Urinary bladder (tissue), 4 donors: ENCODE data around the gene ALPL. TPM values are rescaled to one million over a fixed set of nuclear protein-coding genes. Genes with fewer than 3 reads are reported as not detected.

ENCODE experiments used
- DNase-seq: peaks from one replicate; pipeline ENCODE4 v3.0.0-alpha.2; 2015; ENCODE audit errors: extremely low spot score
- H3K27ac ChIP-seq: one replicate; pipeline ENCODE4 v1.5.1; 2013; ENCODE audit warnings: low read depth, mild to moderate bottlenecking, moderate library complexity
- H3K36me3 ChIP-seq: one replicate; pipeline ENCODE4 v1.6.1; 2013; ENCODE audit warnings: mild to moderate bottlenecking, moderate library complexity; ENCODE audit not compliant: insufficient read depth
- H3K4me1 ChIP-seq: one replicate; pipeline ENCODE4 v1.6.1; 2013; ENCODE audit warnings: mild to moderate bottlenecking, moderate library complexity; ENCODE audit not compliant: insufficient read depth
- H3K4me3 ChIP-seq: one replicate; pipeline ENCODE4 v1.5.1; 2013; ENCODE audit warnings: low read depth, low read length
- WGBS: extraction: QIAGEN DNeasy Blood & Tissue Kit; methylation state at CpG from one replicate; pipeline ENCODE4 v1.1.7; 2013; 5-methylcytosine and 5-hydroxymethylcytosine counted together
- polyA plus RNA-seq: library from polyadenylated mRNA; stranded (reverse); fragments of 200-250 nt; gene quantifications from one replicate; pipeline ENCODE4 v1.2.3, GENCODE V29; 2013
- total RNA-seq: library from RNA; depleted of rRNA; stranded (reverse); fragments of >200 nt; gene quantifications from one replicate; pipeline ENCODE4 v1.2.3, GENCODE V29; 2014
- donor health status: healthy with polysubstance abuse.
- donor health status: healthy.

Gene ALPL
- total and polyA plus RNA-seq, 2 donors = 1.5 to 6.9 TPM

- Histone ChIP-seq H3K36me3 (no peaks in the 10 kb centered on the region), H3K4me3 (no peak overlapping the region), H3K27ac (no peak overlapping the region), H3K4me1 (no peaks in the 10 kb centered on the region)
- WGBS = 74% methylated on average over 8 of the region's 8 CpGs
- DNase-seq = no peak
Measured at GRCh38 chr1:21616372-21616771, 107.1 kb downstream of the ALPL start.

GRCh38 chr1:21617126-21617738 is 108.0 kb downstream of the ALPL start:
- 94% methylated on average over 16 of the region's 16 CpGs for WGBS

GRCh38 chr1:21618059-21618458 is 108.8 kb downstream of the ALPL start:
- WGBS = 88% methylated on average over 7 of the region's 7 CpGs
- H3K4me3 ChIP-seq = no peak overlapping the region
- DNase-seq = no peak
- no peak overlapping the region for H3K27ac ChIP-seq
- H3K36me3 ChIP-seq = no peaks in the 10 kb centered on the region
- H3K4me1 ChIP-seq = no peaks in the 10 kb centered on the region

More at GRCh38 chr1:21617126-21617738, 108.0 kb downstream of the ALPL start:
- no peak overlapping the region for H3K4me3 ChIP-seq
- H3K27ac ChIP-seq = no peak overlapping the region
- H3K4me1 ChIP-seq = no peaks in the 10 kb centered on the region
- DNase-seq = no peak
- H3K36me3 ChIP-seq = no peaks in the 10 kb centered on the region

- H3K4me1 ChIP-seq = no peaks in the 10 kb centered on the region
- no peak for DNase-seq
- no peaks in the 10 kb centered on the region for H3K36me3 ChIP-seq
- no peak overlapping the region for H3K27ac ChIP-seq
- no peak overlapping the region for H3K4me3 ChIP-seq
- 35% methylated on average over 22 of the region's 22 CpGs for WGBS
Measured at GRCh38 chr1:21618561-21619374, 109.5 kb downstream of the ALPL start.

- no peaks in the 10 kb centered on the region for H3K36me3 ChIP-seq
- DNase-seq = no peak
- H3K4me1 ChIP-seq = no peaks in the 10 kb centered on the region
- 59% methylated on average over 7 of the region's 7 CpGs for WGBS
- H3K4me3 ChIP-seq = no peak overlapping the region
- no peak overlapping the region for H3K27ac ChIP-seq
Measured at GRCh38 chr1:21619375-21619947, 110.2 kb downstream of the ALPL start.

GRCh38 chr1:21620011-21620410 is 110.8 kb downstream of the ALPL start:
- WGBS = 75% methylated on average over 12 of the region's 12 CpGs
- no peak for DNase-seq
- H3K4me3 ChIP-seq = no peak overlapping the region
- no peaks in the 10 kb centered on the region for H3K36me3 ChIP-seq
- H3K27ac ChIP-seq = no peak overlapping the region
- no peaks in the 10 kb centered on the region for H3K4me1 ChIP-seq

GRCh38 chr1:21620496-21620895 is 111.3 kb downstream of the ALPL start:
- no peak overlapping the region for H3K27ac ChIP-seq
- DNase-seq = no peak

GRCh38 chr1:21621051-21621450 is 111.8 kb downstream of the ALPL start:
- no peak for DNase-seq
- Histone ChIP-seq H3K27ac (no peak overlapping the region), H3K4me1 (no peaks in the 10 kb centered on the region), H3K36me3 (no peaks in the 10 kb centered on the region), H3K4me3 (no peak overlapping the region)
- 87% methylated on average over 7 of the region's 7 CpGs for WGBS

More at GRCh38 chr1:21620496-21620895, 111.3 kb downstream of the ALPL start:
- WGBS = 28% methylated on average over 16 of the region's 16 CpGs
- Histone ChIP-seq H3K4me3 (no peak overlapping the region), H3K36me3 (no peaks in the 10 kb centered on the region), H3K4me1 (no peaks in the 10 kb centered on the region)

- Histone ChIP-seq H3K36me3 (no peaks in the 10 kb centered on the region), H3K4me3 (peak overlapping the region; percentile 43), H3K4me1 (no peaks in the 10 kb centered on the region), H3K27ac (no peak overlapping the region)
- WGBS = 28% methylated on average over 39 of the region's 39 CpGs
- DNase-seq = no peak
Measured at GRCh38 chr1:21621761-21622436, 112.7 kb downstream of the ALPL start.

GRCh38 chr1:21622466-21623315 is 113.5 kb downstream of the ALPL start:
- WGBS = 9% methylated on average over 62 of the region's 62 CpGs
- H3K4me1 ChIP-seq = no peaks in the 10 kb centered on the region
- peak overlapping the region; percentile 43 for H3K4me3 ChIP-seq
- no peak overlapping the region for H3K27ac ChIP-seq
- no peaks in the 10 kb centered on the region for H3K36me3 ChIP-seq
- DNase-seq = no peak

GRCh38 chr1:21623410-21623961 is 114.3 kb downstream of the ALPL start:
- Histone ChIP-seq H3K27ac (no peak overlapping the region), H3K4me1 (no peaks in the 10 kb centered on the region), H3K36me3 (no peaks in the 10 kb centered on the region), H3K4me3 (no peak overlapping the region)
- WGBS = 78% methylated on average over 10 of the region's 10 CpGs
- DNase-seq = no peak

GRCh38 chr1:21624571-21625389 is 115.6 kb downstream of the ALPL start:
- H3K27ac ChIP-seq = no peak overlapping the region
- H3K4me1 ChIP-seq = no peaks in the 10 kb centered on the region
- 71% methylated on average over 11 of the region's 11 CpGs for WGBS
- DNase-seq = no peak
- H3K36me3 ChIP-seq = no peaks in the 10 kb centered on the region
- H3K4me3 ChIP-seq = no peak overlapping the region
